ENCODE results near the gene UBQLN3. TPM values are rescaled to one million over a fixed set of nuclear protein-coding genes. Genes with fewer than 3 reads are reported as not detected.

The UBQLN3 gene
- total and polyA plus RNA-seq, 10 of the 15 experiments (the other 5 are each of a cell fraction or from before 2014, with no cell fraction given): not detected

GRCh38 chr11:5546457-5546856, 36.7 kb upstream of the UBQLN3 start:
- ATAC-seq (no peak), DNase-seq (ENCODE audit: low read depth, low spot score) (no peak), FAIRE-seq (no peak)
- no peak overlapping the region for H3K4me2 ChIP-seq (ENCODE audit: control insufficient read depth, insufficient read depth)
- no peaks in the 10 kb centered on the region for H4K20me1 ChIP-seq (ENCODE audit: control insufficient read depth, insufficient read depth)
- TF ChIP-seq NR2F1 (conservative IDR thresholded peaks at IDR 0.05) (no peak), MTA2 (IDR thresholded peaks at IDR 0.05; ENCODE audit: low read depth) (no peak), IKZF2 (IDR thresholded peaks at IDR 0.05) (no peak), MEF2B (IDR thresholded peaks at IDR 0.05; ENCODE audit: partially characterized antibody, poor library complexity, severe bottlenecking) (no peak), SREBF1 (IDR thresholded peaks at IDR 0.05; ENCODE audit: low read length) (no peak), BCL11A (IDR thresholded peaks at IDR 0.05; ENCODE audit: low read depth, low read length) (no peak), NFIC (IDR thresholded peaks at IDR 0.05; ENCODE audit: low read depth, low read length) (no peak)
- TF ChIP-seq, protein P1, sequence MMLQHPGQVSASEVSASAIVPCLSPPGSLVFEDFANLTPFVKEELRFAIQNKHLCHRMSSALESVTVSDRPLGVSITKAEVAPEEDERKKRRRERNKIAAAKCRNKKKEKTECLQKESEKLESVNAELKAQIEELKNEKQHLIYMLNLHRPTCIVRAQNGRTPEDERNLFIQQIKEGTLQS (IDR thresholded peaks at IDR 0.05; ENCODE audit: borderline replicate concordance, extremely low read depth, low read depth, low read length): no peak
- no peaks in the 10 kb centered on the region for H3K79me2 ChIP-seq (ENCODE audit: control insufficient read depth, insufficient read depth, low read length)
- ChIA-PET RAD21 (ENCODE audit: unreplicated experiment) (no interaction called here), CTCF (interaction anchor here (1.0 kb wide), 1 partner anchor 39 kb away, joined by 3 read pairs; no protein-coding TSS in a partner anchor), SMC1A (ENCODE audit: uncharacterized antibody, unreplicated experiment) (no interaction called here), POLR2A (no interaction called here)
- H3K9me3 ChIP-seq (replicated peaks; ENCODE audit: control insufficient read depth, insufficient read depth, low read length): no peaks in the 10 kb centered on the region
- no peaks in the 10 kb centered on the region for H3K4me1 ChIP-seq (ENCODE audit: control insufficient read depth, insufficient read depth, low read length)
- WGBS (ENCODE audit: insufficient coverage, insufficient replicate concordance, low lambda C conversion rate, missing lambda C conversion rate): 48% methylated on average over 3 of the region's 3 CpGs
- intact Hi-C loops (cut with micrococcal nuclease; ENCODE audit: unreplicated experiment) (no loop called here), in situ Hi-C loops (cut with MboI) (no loop called here)
- no peak overlapping the region for H3K4me3 ChIP-seq
- no peak overlapping the region for H3K9ac ChIP-seq (ENCODE audit: control insufficient read depth, insufficient read depth, low read length)
- H3K27ac ChIP-seq (ENCODE audit: control insufficient read depth, insufficient read depth): no peak overlapping the region
- no peaks in the 10 kb centered on the region for H3K27me3 ChIP-seq (replicated peaks in 1 of 2; ENCODE audit: control insufficient read depth in 2 of 2, insufficient read depth in 2 of 2, low read length in 1 of 2)
- no TSS peak for BruUV-seq (replicated peaks)
- H3K36me3 ChIP-seq (ENCODE audit: control insufficient read depth in 2 of 2, insufficient read depth in 2 of 2, low read length in 1 of 2): no peaks in the 10 kb centered on the region
- no peak overlapping the region for H2AFZ ChIP-seq (ENCODE audit: control insufficient read depth, low read depth, low read length)

- intact Hi-C loops (cut with micrococcal nuclease; ENCODE audit: unreplicated experiment): no loop called here
- Histone ChIP-seq H3K4me1 (ENCODE audit: control insufficient read depth, insufficient read depth, low read length) (no peaks in the 10 kb centered on the region), H3K27me3 (replicated peaks in 1 of 2; ENCODE audit: control insufficient read depth in 2 of 2, insufficient read depth in 2 of 2, low read length in 1 of 2) (no peaks in the 10 kb centered on the region), H4K20me1 (ENCODE audit: control insufficient read depth, insufficient read depth) (no peaks in the 10 kb centered on the region), H3K36me3 (ENCODE audit: control insufficient read depth in 2 of 2, insufficient read depth in 2 of 2, low read length in 1 of 2) (no peaks in the 10 kb centered on the region), H2AFZ (ENCODE audit: control insufficient read depth, low read depth, low read length) (no peak overlapping the region), H3K9ac (ENCODE audit: control insufficient read depth, insufficient read depth, low read length) (no peak overlapping the region), H3K4me3 (no peak overlapping the region), H3K4me2 (ENCODE audit: control insufficient read depth, insufficient read depth) (no peak overlapping the region), H3K79me2 (ENCODE audit: control insufficient read depth, insufficient read depth, low read length) (no peaks in the 10 kb centered on the region), H3K27ac (ENCODE audit: control insufficient read depth, insufficient read depth) (no peak overlapping the region), H3K9me3 (replicated peaks; ENCODE audit: control insufficient read depth, insufficient read depth, low read length) (no peaks in the 10 kb centered on the region)
- ATAC-seq (peak; percentile 89), DNase-seq (ENCODE audit: low read depth, low spot score) (no peak), FAIRE-seq (no peak)
- ChIA-PET CTCF (no interaction called here), POLR2A (no interaction called here), RAD21 (ENCODE audit: unreplicated experiment) (no interaction called here), SMC1A (ENCODE audit: uncharacterized antibody, unreplicated experiment) (no interaction called here)
- WGBS (ENCODE audit: insufficient coverage, insufficient replicate concordance, low lambda C conversion rate, missing lambda C conversion rate): 0% methylated on average over 1 of the region's 1 CpG
- BruUV-seq (replicated peaks): no TSS peak
- in situ Hi-C loops (cut with MboI): no loop called here
- TF ChIP-seq, protein P2, sequence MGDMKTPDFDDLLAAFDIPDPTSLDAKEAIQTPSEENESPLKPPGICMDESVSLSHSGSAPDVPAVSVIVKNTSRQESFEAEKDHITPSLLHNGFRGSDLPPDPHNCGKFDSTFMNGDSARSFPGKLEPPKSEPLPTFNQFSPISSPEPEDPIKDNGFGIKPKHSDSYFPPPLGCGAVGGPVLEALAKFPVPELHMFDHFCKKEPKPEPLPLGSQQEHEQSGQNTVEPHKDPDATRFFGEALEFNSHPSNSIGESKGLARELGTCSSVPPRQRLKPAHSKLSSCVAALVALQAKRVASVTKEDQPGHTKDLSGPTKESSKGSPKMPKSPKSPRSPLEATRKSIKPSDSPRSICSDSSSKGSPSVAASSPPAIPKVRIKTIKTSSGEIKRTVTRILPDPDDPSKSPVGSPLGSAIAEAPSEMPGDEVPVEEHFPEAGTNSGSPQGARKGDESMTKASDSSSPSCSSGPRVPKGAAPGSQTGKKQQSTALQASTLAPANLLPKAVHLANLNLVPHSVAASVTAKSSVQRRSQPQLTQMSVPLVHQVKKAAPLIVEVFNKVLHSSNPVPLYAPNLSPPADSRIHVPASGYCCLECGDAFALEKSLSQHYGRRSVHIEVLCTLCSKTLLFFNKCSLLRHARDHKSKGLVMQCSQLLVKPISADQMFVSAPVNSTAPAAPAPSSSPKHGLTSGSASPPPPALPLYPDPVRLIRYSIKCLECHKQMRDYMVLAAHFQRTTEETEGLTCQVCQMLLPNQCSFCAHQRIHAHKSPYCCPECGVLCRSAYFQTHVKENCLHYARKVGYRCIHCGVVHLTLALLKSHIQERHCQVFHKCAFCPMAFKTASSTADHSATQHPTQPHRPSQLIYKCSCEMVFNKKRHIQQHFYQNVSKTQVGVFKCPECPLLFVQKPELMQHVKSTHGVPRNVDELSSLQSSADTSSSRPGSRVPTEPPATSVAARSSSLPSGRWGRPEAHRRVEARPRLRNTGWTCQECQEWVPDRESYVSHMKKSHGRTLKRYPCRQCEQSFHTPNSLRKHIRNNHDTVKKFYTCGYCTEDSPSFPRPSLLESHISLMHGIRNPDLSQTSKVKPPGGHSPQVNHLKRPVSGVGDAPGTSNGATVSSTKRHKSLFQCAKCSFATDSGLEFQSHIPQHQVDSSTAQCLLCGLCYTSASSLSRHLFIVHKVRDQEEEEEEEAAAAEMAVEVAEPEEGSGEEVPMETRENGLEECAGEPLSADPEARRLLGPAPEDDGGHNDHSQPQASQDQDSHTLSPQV (IDR thresholded peaks at IDR 0.05): no peak
- TF ChIP-seq MXI1 (IDR thresholded peaks at IDR 0.05; ENCODE audit: low read depth, low read length) (no peak), MTA3 (IDR thresholded peaks at IDR 0.05; ENCODE audit: borderline replicate concordance, low read length) (no peak), FOS (IDR thresholded peaks at IDR 0.05; ENCODE audit: borderline replicate concordance, extremely low read depth, insufficient read length) (no peak), ASH2L (IDR thresholded peaks at IDR 0.05; ENCODE audit: borderline replicate concordance, low read depth) (no peak), EP300 (IDR thresholded peaks at IDR 0.05; ENCODE audit: borderline replicate concordance in 1 of 2, control insufficient read depth in 1 of 2, low read depth in 2 of 2, low read length in 2 of 2) (no peak), SMAD1 (IDR thresholded peaks at IDR 0.05; ENCODE audit: low read depth, partially characterized antibody) (no peak)
Measured at GRCh38 chr11:5541427-5541826, 31.7 kb upstream of the UBQLN3 start.
